Measurements from ENCODE around the gene CDH4.

GRCh38 chr20:61935926-61936700 is 684.1 kb downstream of the CDH4 start:
- no peak for TF ChIP-seq CTCF (IDR thresholded peaks at IDR 0.05)
- TF ChIP-seq POLR2A (IDR thresholded peaks at IDR 0.05) = no peak
- TF ChIP-seq EP300 (IDR thresholded peaks at IDR 0.05) = no peak

All from ovary (tissue), 3 donors.